ENCODE data around the gene OR52W1. TPM values are rescaled to one million over a fixed set of nuclear protein-coding genes. Genes with fewer than 3 reads are reported as not detected.

OR52W1 gene
- total and polyA plus RNA-seq, 10 of the 15 experiments (the other 5 are each of a cell fraction or from before 2014, with no cell fraction given): not detected

DNA sequence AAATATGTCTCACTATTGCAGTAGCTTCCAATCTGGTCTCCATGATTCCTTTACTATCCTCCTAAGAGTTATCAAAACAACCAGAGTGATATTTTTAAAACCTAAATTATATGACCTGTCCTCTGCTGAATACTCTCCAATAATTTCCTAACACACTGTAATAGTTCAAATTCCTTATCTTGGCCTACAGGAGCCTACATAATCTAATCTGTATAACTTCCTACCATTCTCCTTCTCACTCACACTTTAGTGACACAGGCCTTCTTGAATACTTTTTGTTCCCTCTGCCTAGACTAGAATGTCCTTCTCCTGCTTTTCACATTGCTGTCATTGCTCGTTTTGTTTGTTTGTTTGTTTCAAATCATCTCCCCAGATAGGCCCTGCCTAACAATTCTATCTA lies 26.0 kb downstream of the OR52W1 start:
- peaks cover 5% of the 10 kb centered on the region for H3K79me2 ChIP-seq (ENCODE audit: control insufficient read depth, insufficient read depth, low read length)
- ChIA-PET CTCF (interaction anchor here (0.5 to 1.5 kb wide), 2 partner anchors 26 to 126 kb away, joined by 3 read pairs; no protein-coding TSS in a partner anchor), SMC1A (ENCODE audit: uncharacterized antibody, unreplicated experiment) (interaction anchor here (0.6 to 1.4 kb wide), 2 partner anchors 9 to 169 kb away, joined by 3 to 5 read pairs; no protein-coding TSS in a partner anchor), POLR2A (interaction anchor here (1.5 kb wide), 1 partner anchor 10 kb away, joined by 3 read pairs; no protein-coding TSS in a partner anchor), RAD21 (ENCODE audit: unreplicated experiment) (no interaction called here)
- WGBS (ENCODE audit: insufficient coverage, insufficient replicate concordance, low lambda C conversion rate, missing lambda C conversion rate): 65% methylated on average over 1 of the region's 1 CpG
- no peaks in the 10 kb centered on the region; the same call in 2 of the 3 replicates for H3K9me3 ChIP-seq (replicated peaks; ENCODE audit: control insufficient read depth, insufficient read depth, low read length)
- no peak overlapping the region for H3K9ac ChIP-seq (ENCODE audit: control insufficient read depth, insufficient read depth, low read length)
- H3K27me3 ChIP-seq (replicated peaks in 1 of 2; ENCODE audit: control insufficient read depth in 2 of 2, insufficient read depth in 2 of 2, low read length in 1 of 2): no peaks in the 10 kb centered on the region
- H3K36me3 ChIP-seq (ENCODE audit: control insufficient read depth in 2 of 2, insufficient read depth in 2 of 2, low read length in 1 of 2): peaks cover 15 to 17% of the 10 kb centered on the region in 2 experiments
- intact Hi-C loops (cut with micrococcal nuclease; ENCODE audit: unreplicated experiment) (no loop called here), in situ Hi-C loops (cut with MboI) (no loop called here)
- no peaks in the 10 kb centered on the region; the same call in 1 of the 2 replicates for H3K4me1 ChIP-seq (ENCODE audit: control insufficient read depth, insufficient read depth, low read length)
- H2AFZ ChIP-seq (ENCODE audit: control insufficient read depth, low read depth, low read length): no peak overlapping the region
- DNase-seq (ENCODE audit: low read depth, low spot score) (no peak), FAIRE-seq (no peak), ATAC-seq (no peak)
- H3K27ac ChIP-seq (ENCODE audit: control insufficient read depth, insufficient read depth): no peak overlapping the region
- no peak overlapping the region for H3K4me2 ChIP-seq (ENCODE audit: control insufficient read depth, insufficient read depth)
- no TSS peak for BruUV-seq (replicated peaks)
- H4K20me1 ChIP-seq (ENCODE audit: control insufficient read depth, insufficient read depth): no peaks in the 10 kb centered on the region
- no peak overlapping the region for H3K4me3 ChIP-seq
- no peak for TF ChIP-seq SMAD5 (IDR thresholded peaks at IDR 0.05; ENCODE audit: low read depth)
- TF ChIP-seq RAD51 (IDR thresholded peaks at IDR 0.05): no peak
- TF ChIP-seq, protein P1, sequence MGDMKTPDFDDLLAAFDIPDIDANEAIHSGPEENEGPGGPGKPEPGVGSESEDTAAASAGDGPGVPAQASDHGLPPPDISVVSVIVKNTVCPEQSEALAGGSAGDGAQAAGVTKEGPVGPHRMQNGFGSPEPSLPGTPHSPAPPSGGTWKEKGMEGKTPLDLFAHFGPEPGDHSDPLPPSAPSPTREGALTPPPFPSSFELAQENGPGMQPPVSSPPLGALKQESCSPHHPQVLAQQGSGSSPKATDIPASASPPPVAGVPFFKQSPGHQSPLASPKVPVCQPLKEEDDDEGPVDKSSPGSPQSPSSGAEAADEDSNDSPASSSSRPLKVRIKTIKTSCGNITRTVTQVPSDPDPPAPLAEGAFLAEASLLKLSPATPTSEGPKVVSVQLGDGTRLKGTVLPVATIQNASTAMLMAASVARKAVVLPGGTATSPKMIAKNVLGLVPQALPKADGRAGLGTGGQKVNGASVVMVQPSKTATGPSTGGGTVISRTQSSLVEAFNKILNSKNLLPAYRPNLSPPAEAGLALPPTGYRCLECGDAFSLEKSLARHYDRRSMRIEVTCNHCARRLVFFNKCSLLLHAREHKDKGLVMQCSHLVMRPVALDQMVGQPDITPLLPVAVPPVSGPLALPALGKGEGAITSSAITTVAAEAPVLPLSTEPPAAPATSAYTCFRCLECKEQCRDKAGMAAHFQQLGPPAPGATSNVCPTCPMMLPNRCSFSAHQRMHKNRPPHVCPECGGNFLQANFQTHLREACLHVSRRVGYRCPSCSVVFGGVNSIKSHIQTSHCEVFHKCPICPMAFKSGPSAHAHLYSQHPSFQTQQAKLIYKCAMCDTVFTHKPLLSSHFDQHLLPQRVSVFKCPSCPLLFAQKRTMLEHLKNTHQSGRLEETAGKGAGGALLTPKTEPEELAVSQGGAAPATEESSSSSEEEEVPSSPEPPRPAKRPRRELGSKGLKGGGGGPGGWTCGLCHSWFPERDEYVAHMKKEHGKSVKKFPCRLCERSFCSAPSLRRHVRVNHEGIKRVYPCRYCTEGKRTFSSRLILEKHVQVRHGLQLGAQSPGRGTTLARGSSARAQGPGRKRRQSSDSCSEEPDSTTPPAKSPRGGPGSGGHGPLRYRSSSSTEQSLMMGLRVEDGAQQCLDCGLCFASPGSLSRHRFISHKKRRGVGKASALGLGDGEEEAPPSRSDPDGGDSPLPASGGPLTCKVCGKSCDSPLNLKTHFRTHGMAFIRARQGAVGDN (IDR thresholded peaks at IDR 0.05): no peak
- TF ChIP-seq SRF (IDR thresholded peaks at IDR 0.05; ENCODE audit: low read depth in 2 of 2, low read length in 2 of 2): no peak
- TF ChIP-seq IKZF1 (conservative IDR thresholded peaks at IDR 0.05): no peak
- no peak for TF ChIP-seq SP1 (IDR thresholded peaks at IDR 0.05; ENCODE audit: low read depth, low read length)
- no peak for TF ChIP-seq SREBF1 (IDR thresholded peaks at IDR 0.05; ENCODE audit: low read length)
- TF ChIP-seq NKRF (conservative IDR thresholded peaks at IDR 0.05): no peak
- TF ChIP-seq MLLT1 (IDR thresholded peaks at IDR 0.05): no peak
- TF ChIP-seq, protein P2, sequence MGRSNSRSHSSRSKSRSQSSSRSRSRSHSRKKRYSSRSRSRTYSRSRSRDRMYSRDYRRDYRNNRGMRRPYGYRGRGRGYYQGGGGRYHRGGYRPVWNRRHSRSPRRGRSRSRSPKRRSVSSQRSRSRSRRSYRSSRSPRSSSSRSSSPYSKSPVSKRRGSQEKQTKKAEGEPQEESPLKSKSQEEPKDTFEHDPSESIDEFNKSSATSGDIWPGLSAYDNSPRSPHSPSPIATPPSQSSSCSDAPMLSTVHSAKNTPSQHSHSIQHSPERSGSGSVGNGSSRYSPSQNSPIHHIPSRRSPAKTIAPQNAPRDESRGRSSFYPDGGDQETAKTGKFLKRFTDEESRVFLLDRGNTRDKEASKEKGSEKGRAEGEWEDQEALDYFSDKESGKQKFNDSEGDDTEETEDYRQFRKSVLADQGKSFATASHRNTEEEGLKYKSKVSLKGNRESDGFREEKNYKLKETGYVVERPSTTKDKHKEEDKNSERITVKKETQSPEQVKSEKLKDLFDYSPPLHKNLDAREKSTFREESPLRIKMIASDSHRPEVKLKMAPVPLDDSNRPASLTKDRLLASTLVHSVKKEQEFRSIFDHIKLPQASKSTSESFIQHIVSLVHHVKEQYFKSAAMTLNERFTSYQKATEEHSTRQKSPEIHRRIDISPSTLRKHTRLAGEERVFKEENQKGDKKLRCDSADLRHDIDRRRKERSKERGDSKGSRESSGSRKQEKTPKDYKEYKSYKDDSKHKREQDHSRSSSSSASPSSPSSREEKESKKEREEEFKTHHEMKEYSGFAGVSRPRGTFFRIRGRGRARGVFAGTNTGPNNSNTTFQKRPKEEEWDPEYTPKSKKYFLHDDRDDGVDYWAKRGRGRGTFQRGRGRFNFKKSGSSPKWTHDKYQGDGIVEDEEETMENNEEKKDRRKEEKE (IDR thresholded peaks at IDR 0.05): no peak
- TF ChIP-seq, protein P3, sequence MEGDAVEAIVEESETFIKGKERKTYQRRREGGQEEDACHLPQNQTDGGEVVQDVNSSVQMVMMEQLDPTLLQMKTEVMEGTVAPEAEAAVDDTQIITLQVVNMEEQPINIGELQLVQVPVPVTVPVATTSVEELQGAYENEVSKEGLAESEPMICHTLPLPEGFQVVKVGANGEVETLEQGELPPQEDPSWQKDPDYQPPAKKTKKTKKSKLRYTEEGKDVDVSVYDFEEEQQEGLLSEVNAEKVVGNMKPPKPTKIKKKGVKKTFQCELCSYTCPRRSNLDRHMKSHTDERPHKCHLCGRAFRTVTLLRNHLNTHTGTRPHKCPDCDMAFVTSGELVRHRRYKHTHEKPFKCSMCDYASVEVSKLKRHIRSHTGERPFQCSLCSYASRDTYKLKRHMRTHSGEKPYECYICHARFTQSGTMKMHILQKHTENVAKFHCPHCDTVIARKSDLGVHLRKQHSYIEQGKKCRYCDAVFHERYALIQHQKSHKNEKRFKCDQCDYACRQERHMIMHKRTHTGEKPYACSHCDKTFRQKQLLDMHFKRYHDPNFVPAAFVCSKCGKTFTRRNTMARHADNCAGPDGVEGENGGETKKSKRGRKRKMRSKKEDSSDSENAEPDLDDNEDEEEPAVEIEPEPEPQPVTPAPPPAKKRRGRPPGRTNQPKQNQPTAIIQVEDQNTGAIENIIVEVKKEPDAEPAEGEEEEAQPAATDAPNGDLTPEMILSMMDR (IDR thresholded peaks at IDR 0.05 in 2 of 3, conservative IDR thresholded peaks at IDR 0.05 in 1 of 3; ENCODE audit: control insufficient read depth in 2 of 3, extremely low read depth in 1 of 3, insufficient read depth in 1 of 3, low read depth in 3 of 3, low read length in 3 of 3): no peak
- no peak for TF ChIP-seq TCF7 (IDR thresholded peaks at IDR 0.05; ENCODE audit: borderline replicate concordance)

Data from GM12878 (cell line).